Keratinocyte (primary cell): ENCODE results near the gene RPL13A. TPM values are rescaled to one million over a fixed set of nuclear protein-coding genes. Genes with fewer than 3 reads are reported as not detected.

Experiments
- DNase-seq: peaks from one replicate; pipeline ENCODE4 v3.0.0-alpha.2; 2011; ENCODE audit warnings: low read depth, missing footprints, low spot score
- FAIRE-seq: peaks from 2 replicates; lab custom pipeline; 2011; peaks lifted over from hg19 to GRCh38; lab: Jason Lieb, UNC
- H2AFZ ChIP-seq: 2 replicates; pipeline ENCODE4 v1.6.0; 2012; ENCODE audit warnings: low read length, control low read depth, inconsistent platforms; ENCODE audit not compliant: control insufficient read depth
- H3K27ac ChIP-seq: 2 replicates; pipeline ENCODE4 v1.5.1; 2011; ENCODE audit warnings: low read length; ENCODE audit not compliant: control insufficient read depth, insufficient read depth
- H3K27me3 ChIP-seq: 3 replicates; pipeline ENCODE4 v1.6.0; 2011; ENCODE audit warnings: low read length; ENCODE audit not compliant: control insufficient read depth, insufficient read depth; ENCODE audit errors: extremely low read depth
- H3K36me3 ChIP-seq, 2 experiments: 2 replicates in 1 of 2; 3 replicates in 1 of 2; pipeline ENCODE4 v1.5.1; 2011; ENCODE audit warnings: low read length in 2 of 2, mild to moderate bottlenecking in 1 of 2; ENCODE audit not compliant: control insufficient read depth in 2 of 2, insufficient read depth in 2 of 2; ENCODE audit errors: extremely low read depth in 1 of 2
- H3K4me1 ChIP-seq: 3 replicates; pipeline ENCODE4 v1.5.1; 2011; ENCODE audit warnings: low read length; ENCODE audit not compliant: control insufficient read depth, insufficient read depth; ENCODE audit errors: extremely low read depth
- H3K4me2 ChIP-seq: 3 replicates; pipeline ENCODE4 v1.6.0; 2011; ENCODE audit warnings: low read depth, low read length; ENCODE audit not compliant: control insufficient read depth, insufficient read depth; ENCODE audit errors: extremely low read depth
- H3K4me3 ChIP-seq, 3 experiments: fragments of 200-600 bp in 1 of 3; sonication (generic) in 1 of 3; 2 replicates in 2 of 3; 3 replicates in 1 of 3; pipeline ENCODE4 v1.5.1; 2011 to 2016; ENCODE audit warnings: low read length in 3 of 3, mild to moderate bottlenecking in 3 of 3, control low read depth in 2 of 3, inconsistent platforms in 1 of 3, low read depth in 1 of 3, mixed read lengths in 1 of 3, mixed run types in 1 of 3, moderate library complexity in 1 of 3; ENCODE audit not compliant: control insufficient read depth in 2 of 3, insufficient read depth in 2 of 3; ENCODE audit errors: extremely low read depth in 1 of 3
- H3K79me2 ChIP-seq: 2 replicates; pipeline ENCODE4 v1.6.0; 2012; ENCODE audit warnings: low read length; ENCODE audit not compliant: control insufficient read depth, insufficient read depth
- H3K9ac ChIP-seq: 3 replicates; pipeline ENCODE4 v1.6.0; 2011; ENCODE audit warnings: low read length; ENCODE audit not compliant: control insufficient read depth, insufficient read depth; ENCODE audit errors: extremely low read depth
- H3K9me1 ChIP-seq: 3 replicates; pipeline ENCODE4 v1.6.0; 2011; ENCODE audit warnings: low read length; ENCODE audit not compliant: control insufficient read depth, insufficient read depth; ENCODE audit errors: extremely low read depth
- H3K9me3 ChIP-seq: 2 replicates; pipeline ENCODE4 v1.5.1; 2012; ENCODE audit warnings: low read depth, low read length; ENCODE audit not compliant: control insufficient read depth
- H4K20me1 ChIP-seq: 3 replicates; pipeline ENCODE4 v1.6.0; 2011; ENCODE audit warnings: low read length; ENCODE audit not compliant: control insufficient read depth, insufficient read depth; ENCODE audit errors: extremely low read depth
- CTCF ChIP-seq, 3 experiments: IDR thresholded peaks in 1 of 3; conservative IDR thresholded peaks in 1 of 3; optimal IDR thresholded peaks in 1 of 3; 2 replicates in 2 of 3; 3 replicates in 1 of 3; pipeline versions ENCODE3 to v1.5.1; 2011; ENCODE audit warnings: low read length in 3 of 3, mild to moderate bottlenecking in 3 of 3, moderate library complexity in 2 of 3, control low read depth in 1 of 3, inconsistent platforms in 1 of 3; ENCODE audit not compliant: insufficient read depth in 2 of 3; ENCODE audit errors: extremely low read depth in 1 of 3
- EZH2 ChIP-seq: IDR thresholded peaks from one replicate; pipeline ENCODE4 v1.6.1; 2012; ENCODE audit warnings: inconsistent platforms, mild to moderate bottlenecking, low read length, moderate library complexity
- dilution Hi-C: fragments of 300-500 bp; cut with MboI; formaldehyde crosslinking; loops from one replicate; pipeline ENCODE4 v1.7.0; 2020; ENCODE audit warnings: low sequenced_read_pairs; ENCODE audit not compliant: extremely low pct_ligation_motif_present
- polyA plus RNA-seq, 5 experiments: library from polyadenylated mRNA; depleted of rRNA in 3 of 5; stranded (reverse) in 3 of 5; stranded (forward) in 1 of 5; unstranded in 1 of 5; fragments of >200 nt; gene quantifications; 1 replicate in 1 of 5; 2 replicates in 3 of 5; 3 replicates in 1 of 5; pipeline versions ENCODE4 v1.2.1 to v1.2.3, GENCODE V29; 2011 to 2012; ENCODE audit warnings: missing spikeins in 2 of 5, low read depth in 1 of 5, low replicate concordance in 1 of 5

Gene RPL13A
- polyA plus RNA-seq, 1 donor (not counting 4 experiments of a cell fraction or from before 2014, with no cell fraction given) = 3,383 TPM

DNA sequence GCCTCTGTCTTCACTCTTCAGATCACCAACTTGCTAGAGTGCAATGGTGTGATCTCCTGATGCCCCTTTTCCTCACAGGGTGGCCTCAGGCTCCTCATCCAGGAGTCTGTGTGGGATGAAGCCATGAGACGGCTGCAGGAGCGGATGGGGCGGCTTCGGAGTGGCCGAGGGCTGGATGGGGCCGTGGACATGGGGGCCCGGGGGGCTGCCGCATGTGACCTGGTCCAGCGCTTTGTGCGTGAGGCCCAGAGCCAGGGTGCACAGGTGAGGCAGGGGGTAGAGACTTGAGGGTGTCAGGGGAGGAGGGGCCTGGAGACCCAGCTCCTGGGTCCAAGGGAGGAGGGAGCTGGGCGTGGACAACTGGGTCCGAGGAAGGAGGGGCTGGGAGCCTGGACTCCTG lies 24.9 kb upstream of the RPL13A start:
- no peak for TF ChIP-seq CTCF (optimal IDR thresholded peaks at IDR 0.05 in 1 of 3, IDR thresholded peaks at IDR 0.05 in 1 of 3, conservative IDR thresholded peaks at IDR 0.05 in 1 of 3; ENCODE audit: extremely low read depth in 1 of 3, insufficient read depth in 2 of 3, low read length in 3 of 3)
- TF ChIP-seq EZH2 = no peak
- H4K20me1 ChIP-seq = no peaks in the 10 kb centered on the region
- FAIRE-seq = no peak

GRCh38 chr19:49463960-49464740 lies 23.3 kb upstream of the RPL13A start:
- H3K4me1 ChIP-seq = peaks cover 14% of the 10 kb centered on the region
- H3K79me2 ChIP-seq = no peaks in the 10 kb centered on the region
- H3K4me2 ChIP-seq = no peak overlapping the region
- H4K20me1 ChIP-seq = no peaks in the 10 kb centered on the region
- no peak overlapping the region for H3K9ac ChIP-seq
- peaks cover 4 to 5% of the 10 kb centered on the region in 2 experiments for H3K36me3 ChIP-seq
- no peaks in the 10 kb centered on the region for H3K9me1 ChIP-seq
- no peaks in the 10 kb centered on the region for H3K9me3 ChIP-seq
- no peak overlapping the region for H3K4me3 ChIP-seq
- FAIRE-seq = no peak
- TF ChIP-seq EZH2 (no peak), CTCF (optimal IDR thresholded peaks at IDR 0.05 in 1 of 3, IDR thresholded peaks at IDR 0.05 in 1 of 3, conservative IDR thresholded peaks at IDR 0.05 in 1 of 3; ENCODE audit: extremely low read depth in 1 of 3, insufficient read depth in 2 of 3, low read length in 3 of 3) (no peak)
- no peaks in the 10 kb centered on the region for H3K27me3 ChIP-seq
- no peak overlapping the region for H3K27ac ChIP-seq
- dilution Hi-C loops = no loop called here
- DNase-seq = no peak
- no peak overlapping the region for H2AFZ ChIP-seq

More for the DNA sequence above, 24.9 kb upstream of the RPL13A start:
- H3K79me2 ChIP-seq = no peaks in the 10 kb centered on the region
- no peaks in the 10 kb centered on the region for H3K9me1 ChIP-seq
- dilution Hi-C loops = no loop called here
- no peak overlapping the region for H3K9ac ChIP-seq
- H3K36me3 ChIP-seq = peaks cover 5 to 6% of the 10 kb centered on the region in 2 experiments
- no peaks in the 10 kb centered on the region for H3K9me3 ChIP-seq
- H3K4me2 ChIP-seq = no peak overlapping the region
- H3K27ac ChIP-seq = no peak overlapping the region
- no peak for DNase-seq
- no peaks in the 10 kb centered on the region for H3K4me1 ChIP-seq
- H3K27me3 ChIP-seq = no peaks in the 10 kb centered on the region
- H2AFZ ChIP-seq = no peak overlapping the region
- no peak overlapping the region for H3K4me3 ChIP-seq
